HEK293T (cell line): ENCODE data around the gene CCNY.

Experiments used
- ARNT ChIP-seq: fragments of 450-650 bp; IDR thresholded peaks from 2 replicates; pipeline ENCODE4 v1.6.1; 2017; ENCODE audit warnings: mild to moderate bottlenecking
- L3MBTL2 ChIP-seq: fragments of 450-650 bp; conservative IDR thresholded peaks from 2 replicates; pipeline ENCODE4 v1.6.1; 2016; ENCODE audit warnings: mild to moderate bottlenecking
- TF ChIP-seq, protein P1 (sequence below): fragments of 450-650 bp; IDR thresholded peaks from 2 replicates; pipeline ENCODE4 v1.6.1; 2016

DNA sequence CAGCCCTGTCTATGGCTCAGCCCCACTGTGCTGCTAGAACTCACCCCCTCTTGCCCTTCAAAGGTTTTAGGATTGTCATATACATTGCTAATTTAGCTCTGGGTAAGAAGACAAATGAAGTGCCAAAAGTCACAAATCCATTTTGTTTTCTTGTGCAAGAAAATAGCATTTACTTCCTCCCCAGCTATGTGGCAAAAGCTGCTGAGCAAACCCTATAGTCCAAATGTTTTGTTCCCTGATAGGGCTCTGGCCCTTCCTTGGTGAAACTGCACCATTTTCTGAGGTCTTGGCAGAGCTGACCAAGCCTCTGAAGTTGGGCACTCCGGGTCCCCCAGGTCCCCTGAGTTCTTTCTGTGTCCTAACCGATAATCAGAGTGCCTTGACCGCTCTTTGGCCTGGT lies 184.7 kb downstream of the CCNY start:
- TF ChIP-seq, protein P1, sequence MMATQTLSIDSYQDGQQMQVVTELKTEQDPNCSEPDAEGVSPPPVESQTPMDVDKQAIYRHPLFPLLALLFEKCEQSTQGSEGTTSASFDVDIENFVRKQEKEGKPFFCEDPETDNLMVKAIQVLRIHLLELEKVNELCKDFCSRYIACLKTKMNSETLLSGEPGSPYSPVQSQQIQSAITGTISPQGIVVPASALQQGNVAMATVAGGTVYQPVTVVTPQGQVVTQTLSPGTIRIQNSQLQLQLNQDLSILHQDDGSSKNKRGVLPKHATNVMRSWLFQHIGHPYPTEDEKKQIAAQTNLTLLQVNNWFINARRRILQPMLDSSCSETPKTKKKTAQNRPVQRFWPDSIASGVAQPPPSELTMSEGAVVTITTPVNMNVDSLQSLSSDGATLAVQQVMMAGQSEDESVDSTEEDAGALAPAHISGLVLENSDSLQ: no peak
- TF ChIP-seq L3MBTL2 (no peak), ARNT (no peak)
